A673 (cell line): ENCODE measurements around the gene SLC25A21. TPM values are rescaled to one million over a fixed set of nuclear protein-coding genes. Genes with fewer than 3 reads are reported as not detected.
A peak's percentile ranks its signal among the peaks of the same experiment; 100 is the strongest.
"Not testable (repeated sequence)": the region's sequence is repeated elsewhere in the genome, so short reads cannot be mapped to it uniquely, and the experiment has no call there.

Experiments
- BruUV-seq: library from RNA; stranded (reverse); fragments of 400-500 nt; replicated peaks from 2 replicates; lab custom pipeline; 2021; lab: Mats Ljungman, UMichigan
- CTCF ChIA-PET: fragments of 300-600 bp; sonication (Branson Sonifier 250); formaldehyde crosslinking; loops from one replicate; lab custom pipeline; 2022; ENCODE audit warnings: antibody characterized with exemption; lab: Charles Lee
- POLR2A ChIA-PET: fragments of 300-600 bp; sonication (Branson Sonifier 250); formaldehyde crosslinking; loops from one replicate; lab custom pipeline; 2022; ENCODE audit warnings: antibody characterized with exemption; ENCODE audit not compliant: low non-redundant PET; lab: Charles Lee
- DNase-seq: peaks from one replicate; pipeline ENCODE4 v3.0.0-alpha.2; 2015; ENCODE audit warnings: low spot score
- H3K27ac ChIP-seq: fragments of 200-600 bp; sonication (generic); 2 replicates; pipeline ENCODE4 v1.5.1; 2016; ENCODE audit warnings: mixed run types, low read depth, mild to moderate bottlenecking, mixed read lengths, antibody characterized with exemption, low read length; ENCODE audit not compliant: poor library complexity, severe bottlenecking
- H3K27me3 ChIP-seq: fragments of 200-600 bp; sonication (generic); replicated peaks from 2 replicates; pipeline ENCODE4 v1.6.1; 2017; ENCODE audit warnings: mixed run types, low read depth, mild to moderate bottlenecking, mixed read lengths, antibody characterized with exemption, low read length; ENCODE audit not compliant: insufficient read depth, poor library complexity
- H3K36me3 ChIP-seq: fragments of 200-600 bp; sonication (generic); 2 replicates; pipeline ENCODE4 v1.6.1; 2016; ENCODE audit warnings: mixed run types, mild to moderate bottlenecking, mixed read lengths, antibody characterized with exemption, low read length; ENCODE audit not compliant: insufficient read depth, poor library complexity, severe bottlenecking
- H3K4me1 ChIP-seq: fragments of 200-600 bp; sonication (generic); 2 replicates; pipeline ENCODE4 v1.6.1; 2017; ENCODE audit warnings: mixed run types, mild to moderate bottlenecking, mixed read lengths, antibody characterized with exemption, low read length; ENCODE audit not compliant: insufficient read depth, poor library complexity, severe bottlenecking
- H3K4me3 ChIP-seq: fragments of 200-600 bp; sonication (generic); 2 replicates; pipeline ENCODE4 v1.5.1; 2016; ENCODE audit warnings: low read depth, mixed run types, mild to moderate bottlenecking, mixed read lengths, low read length; ENCODE audit not compliant: poor library complexity, severe bottlenecking
- H3K9me3 ChIP-seq: fragments of 200-600 bp; sonication (generic); 2 replicates; pipeline ENCODE4 v1.6.1; 2016; ENCODE audit warnings: mixed run types, low read depth, mild to moderate bottlenecking, mixed read lengths, antibody characterized with exemption, low read length; ENCODE audit not compliant: poor library complexity, severe bottlenecking
- CTCF ChIP-seq: fragments of 300-800, 200-600 bp; sonication (generic); conservative IDR thresholded peaks from 2 replicates; pipeline ENCODE4 v1.5.1; 2017; ENCODE audit warnings: low read depth, mild to moderate bottlenecking, antibody characterized with exemption, low read length, moderate library complexity, mixed read lengths
- EZH2 ChIP-seq: fragments of 200-600 bp; sonication (generic); IDR thresholded peaks from 2 replicates; pipeline ENCODE4 v1.6.1; 2017; ENCODE audit warnings: borderline replicate concordance, low read depth, mild to moderate bottlenecking, mixed read lengths, antibody characterized with exemption, low read length; ENCODE audit not compliant: poor library complexity, severe bottlenecking
- intact Hi-C: fragments of 100-400 bp; cut with micrococcal nuclease; formaldehyde crosslinking; loops from one replicate; pipeline ENCODE4 v1.10.0; 2022; ENCODE audit not compliant: unreplicated experiment
- total RNA-seq: library from RNA; stranded (reverse); gene quantifications from 2 replicates; pipeline ENCODE4 v1.2.3, GENCODE V29; 2021

SLC25A21 gene
- total RNA-seq, 1 experiment from 2014 or later = 4.7 TPM

- POLR2A ChIA-PET = no interaction called here
- no peak for DNase-seq
- Histone ChIP-seq H3K4me1 (peaks cover 2% of the 10 kb centered on the region), H3K36me3 (no peaks in the 10 kb centered on the region), H3K9me3 (no peaks in the 10 kb centered on the region), H3K4me3 (no peak overlapping the region), H3K27ac (no peak overlapping the region), H3K27me3 (no peaks in the 10 kb centered on the region)
- TF ChIP-seq EZH2 = no peak
- no peak for TF ChIP-seq CTCF
- intact Hi-C loops = no loop called here
- BruUV-seq = no TSS peak
- CTCF ChIA-PET = no interaction called here
Measured at GRCh38 chr14:36816481-36816880, 355.9 kb downstream of the SLC25A21 start.

GRCh38 chr14:36814783-36815182 lies 357.6 kb downstream of the SLC25A21 start:
- H3K9me3 ChIP-seq, POLR2A ChIA-PET, CTCF ChIA-PET, H3K27me3 ChIP-seq, H3K4me1 ChIP-seq, H3K36me3 ChIP-seq, BruUV-seq, H3K4me3 ChIP-seq, intact Hi-C loops, DNase-seq, H3K27ac ChIP-seq: not testable (repeated sequence)

- ChIA-PET CTCF (no interaction called here), POLR2A (no interaction called here)
- Histone ChIP-seq H3K9me3 (no peaks in the 10 kb centered on the region), H3K27me3 (peaks cover 5% of the 10 kb centered on the region), H3K4me1 (peaks cover 15% of the 10 kb centered on the region), H3K27ac (no peak overlapping the region), H3K36me3 (no peaks in the 10 kb centered on the region), H3K4me3 (no peak overlapping the region)
- intact Hi-C loops = no loop called here
- no TSS peak for BruUV-seq
- no peak for DNase-seq
- TF ChIP-seq CTCF (no peak), EZH2 (no peak)
Measured at GRCh38 chr14:36810209-36810608, 362.2 kb downstream of the SLC25A21 start.

DNA sequence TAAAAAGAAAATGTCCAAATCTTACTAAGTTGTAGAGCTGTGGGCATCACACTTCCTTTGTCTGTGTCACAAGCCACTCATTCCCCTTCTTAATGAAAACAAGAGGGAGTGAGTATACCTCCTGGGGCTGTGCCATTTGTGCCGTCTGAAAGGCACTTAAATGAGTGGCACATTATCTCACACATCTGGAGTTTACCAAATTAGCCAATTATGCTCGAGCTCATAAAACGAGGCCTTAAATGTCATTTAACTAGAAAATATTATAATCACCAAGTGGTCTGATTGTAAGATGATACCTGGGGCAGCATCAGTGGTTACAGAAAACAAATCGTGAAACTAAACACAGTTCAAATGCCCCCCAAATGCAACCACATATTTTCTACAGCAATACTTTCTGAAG lies 364.7 kb downstream of the SLC25A21 start:
- intact Hi-C loops = no loop called here
- Histone ChIP-seq H3K9me3 (no peaks in the 10 kb centered on the region), H3K4me1 (peaks cover 15% of the 10 kb centered on the region), H3K4me3 (no peak overlapping the region), H3K36me3 (no peaks in the 10 kb centered on the region), H3K27me3 (peaks cover 5% of the 10 kb centered on the region), H3K27ac (no peak overlapping the region)
- DNase-seq = peak; percentile 70
- ChIA-PET POLR2A (no interaction called here), CTCF (no interaction called here)
- BruUV-seq = no TSS peak
- no peak for TF ChIP-seq EZH2
- no peak for TF ChIP-seq CTCF
